NCI-H146 treated with DMSO at 0.1 percent for 48 hours (cell line): Measurements from ENCODE around the gene ARHGAP24.
"Not testable (repeated sequence)": the region's sequence is repeated elsewhere in the genome, so short reads cannot be mapped to it uniquely, and the experiment has no call there.

ENCODE experiments used
- DNase-seq: peaks from one replicate; lab custom pipeline; 2025; ENCODE audit not compliant: unreplicated experiment; lab: John Stamatoyannopoulos, UW

The ARHGAP24 gene

DNA sequence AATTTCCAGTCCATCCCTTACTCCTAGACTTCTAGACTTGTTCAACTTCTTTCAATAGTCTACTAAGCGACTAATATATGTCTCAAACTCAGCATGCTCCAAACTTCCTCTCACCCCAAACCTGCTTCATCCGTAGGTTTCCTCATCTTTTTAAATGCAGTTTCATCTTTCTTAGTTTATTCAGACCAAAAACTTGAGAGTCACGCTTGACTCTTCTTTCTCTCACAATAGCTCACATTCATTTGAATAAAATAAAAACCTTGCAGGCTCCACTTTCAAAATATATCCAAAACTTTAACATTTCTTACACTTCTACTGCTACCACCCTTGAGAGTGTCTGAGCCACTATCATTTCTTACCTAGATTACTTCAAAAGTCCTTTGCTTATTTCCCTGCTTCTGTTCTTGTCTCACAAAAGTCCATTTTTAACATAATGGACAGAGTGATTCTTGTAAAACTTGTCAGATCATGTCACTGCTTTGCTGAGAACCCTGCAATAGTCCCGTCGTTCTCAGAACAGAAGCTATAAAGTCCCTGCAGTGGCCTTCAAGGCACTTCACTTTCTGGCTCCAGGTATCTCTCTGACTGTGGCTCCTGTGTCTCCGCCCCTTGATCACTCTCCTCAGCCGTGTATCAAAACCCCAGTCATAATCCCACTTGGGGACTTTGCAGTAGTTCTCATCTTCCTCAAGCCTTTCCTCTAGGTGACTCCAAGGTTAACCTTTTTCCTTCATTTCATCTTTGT, 167.6 kb downstream of the ARHGAP24 start:
- DNase-seq, result no peak

DNA sequence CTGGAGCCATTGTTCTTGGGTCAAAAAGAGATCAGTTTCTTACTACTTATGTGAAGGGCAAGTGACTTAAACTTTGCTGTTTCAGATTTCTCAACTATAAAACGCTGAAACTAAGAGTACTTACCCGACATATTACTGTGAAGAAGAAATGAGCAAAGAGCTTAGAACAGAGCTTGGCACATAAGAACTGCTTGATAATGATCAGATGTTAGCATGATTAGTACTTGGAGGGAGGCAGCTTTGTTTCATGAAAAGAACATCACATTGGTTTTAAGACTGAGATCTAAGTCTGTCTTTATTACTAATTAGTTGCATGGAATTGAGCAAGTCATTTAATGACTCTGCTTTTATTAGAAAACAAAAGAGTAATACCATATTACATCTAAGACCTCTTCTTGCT, 169.1 kb downstream of the ARHGAP24 start:
- DNase-seq, result no peak

DNA sequence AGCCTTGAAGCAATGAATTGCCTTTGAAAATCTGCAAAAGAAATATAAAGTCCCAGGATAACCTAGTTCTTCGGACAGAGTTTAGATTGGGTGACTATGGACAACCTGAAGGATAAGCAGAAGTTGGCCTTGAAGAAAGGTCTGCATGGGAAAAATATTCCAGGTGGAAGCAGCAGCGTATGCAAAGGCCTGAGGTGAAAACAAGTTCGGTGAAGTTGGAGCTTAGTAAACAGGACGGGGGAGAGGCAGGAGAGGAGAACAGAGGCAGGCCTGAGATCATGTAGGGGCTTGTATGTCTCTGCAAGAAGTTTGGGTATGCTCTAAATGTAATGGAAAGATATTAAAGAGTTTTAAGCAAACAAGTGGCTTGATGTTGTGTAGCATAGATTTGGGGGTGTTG, 176.0 kb downstream of the ARHGAP24 start:
- no peak for DNase-seq

DNA sequence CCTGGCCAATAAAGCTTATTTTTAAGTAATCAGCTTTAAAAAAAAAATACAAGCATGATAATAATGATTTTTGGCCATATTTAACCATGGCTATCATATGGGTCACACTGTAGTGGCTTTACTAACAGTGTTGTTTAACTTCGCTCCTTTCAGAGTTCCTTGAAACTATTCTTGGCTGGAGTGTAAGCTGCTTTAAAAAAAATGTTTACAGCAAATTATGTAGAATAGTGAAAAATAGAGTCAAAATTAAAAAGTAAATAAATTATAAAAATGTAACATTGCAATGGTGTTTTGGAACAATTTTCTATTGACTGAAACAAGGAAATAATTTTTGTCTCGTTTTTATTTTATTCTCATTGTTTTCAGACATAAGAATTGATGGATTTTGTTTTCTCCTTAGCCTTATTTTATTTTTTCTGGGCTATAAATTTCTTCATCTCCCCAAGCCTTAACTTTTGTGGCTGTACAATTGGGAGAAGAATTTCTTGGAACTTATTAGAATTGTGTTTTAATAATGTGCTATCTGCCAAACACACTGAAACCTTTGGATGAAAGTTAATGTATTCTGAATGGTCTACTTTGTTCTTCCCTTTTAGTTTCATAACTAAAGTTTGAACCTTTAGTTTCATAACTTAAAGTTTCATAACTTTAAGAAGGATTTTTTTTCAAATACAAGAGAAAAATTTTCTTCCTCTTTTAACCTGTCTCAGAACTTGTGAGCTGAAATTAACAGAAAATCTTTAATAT, 182.0 kb downstream of the ARHGAP24 start:
- DNase-seq, result no peak

DNA sequence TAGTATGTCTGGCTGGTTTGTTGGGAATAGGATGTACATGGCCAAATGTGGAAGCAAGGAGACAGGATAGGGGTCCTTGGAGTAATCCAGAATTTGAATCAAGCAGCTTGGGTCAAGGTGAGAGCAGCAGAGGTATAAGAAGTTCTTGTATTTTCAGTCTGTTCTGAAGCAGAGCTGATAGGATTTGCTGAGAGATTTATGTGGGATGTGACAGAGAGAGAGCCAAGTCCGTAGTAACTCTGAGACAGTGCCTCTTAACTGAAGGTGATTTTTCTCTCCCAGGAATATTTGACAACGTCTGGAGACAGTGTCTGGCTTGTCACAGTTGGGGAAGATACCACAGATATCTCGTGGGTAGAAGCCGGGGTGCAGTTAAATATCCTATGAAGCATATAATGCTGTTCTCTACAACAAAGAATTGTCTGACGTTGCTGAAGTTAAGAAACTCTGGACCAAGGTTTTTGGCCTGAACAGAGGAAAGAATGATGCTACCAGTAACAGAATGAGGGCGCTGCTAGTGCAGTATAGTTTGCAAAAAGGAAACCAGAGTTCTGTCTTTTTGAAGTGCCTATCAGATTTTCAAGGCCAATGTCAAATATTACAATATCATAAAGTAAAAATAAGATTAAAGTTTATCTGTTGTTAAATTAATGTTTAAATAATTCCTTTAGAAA, 184.0 kb downstream of the ARHGAP24 start:
- DNase-seq, result no peak

DNA sequence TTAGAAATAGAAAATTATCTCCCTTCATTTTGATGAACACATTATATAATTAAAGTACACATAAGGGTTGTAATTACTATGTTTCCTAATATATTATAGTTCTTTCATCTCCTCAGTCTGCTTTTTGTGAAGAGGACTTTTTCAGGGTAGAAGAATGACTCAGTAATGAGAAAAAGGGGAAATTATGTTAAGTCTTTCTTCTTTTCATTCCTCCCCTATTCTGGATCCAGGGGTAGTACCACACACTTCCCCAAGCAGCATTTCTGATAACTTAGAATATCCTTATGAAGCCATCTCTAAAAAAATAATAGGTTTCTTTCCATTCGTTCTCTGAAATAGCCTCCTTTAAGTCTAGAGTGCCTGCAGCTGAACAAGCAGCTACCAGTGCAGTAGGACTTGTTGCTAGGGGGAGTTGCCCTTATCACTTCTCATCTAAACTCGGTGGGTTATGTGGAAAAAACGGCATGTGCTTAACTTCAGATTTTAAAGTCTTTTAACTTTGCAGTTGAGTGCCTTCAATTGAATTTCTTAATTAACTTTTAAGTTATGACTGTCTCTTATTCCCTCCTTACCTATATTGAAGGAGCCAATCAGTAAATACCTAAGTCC, 184.8 kb downstream of the ARHGAP24 start:
- no peak for DNase-seq

DNA sequence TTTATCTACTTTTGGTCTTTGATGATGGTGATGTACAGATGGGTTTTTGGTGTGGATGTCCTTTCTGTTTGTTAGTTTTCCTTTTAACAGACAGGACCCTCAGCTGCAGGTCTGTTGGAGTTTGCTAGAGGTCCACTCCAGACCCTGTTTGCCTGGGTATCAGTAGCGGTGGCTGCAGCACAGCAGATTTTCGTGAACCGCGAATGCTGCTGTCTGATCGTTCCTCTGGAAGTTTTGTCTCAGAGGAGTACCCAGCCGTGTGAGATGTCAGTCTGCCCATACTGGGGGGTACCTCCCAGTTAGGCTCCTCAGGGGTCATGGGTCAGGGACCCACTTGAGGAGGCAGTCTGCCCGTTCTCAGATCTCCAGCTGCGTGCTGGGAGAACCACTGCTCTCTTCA, 191.7 kb downstream of the ARHGAP24 start:
- not testable (repeated sequence) for DNase-seq

DNA sequence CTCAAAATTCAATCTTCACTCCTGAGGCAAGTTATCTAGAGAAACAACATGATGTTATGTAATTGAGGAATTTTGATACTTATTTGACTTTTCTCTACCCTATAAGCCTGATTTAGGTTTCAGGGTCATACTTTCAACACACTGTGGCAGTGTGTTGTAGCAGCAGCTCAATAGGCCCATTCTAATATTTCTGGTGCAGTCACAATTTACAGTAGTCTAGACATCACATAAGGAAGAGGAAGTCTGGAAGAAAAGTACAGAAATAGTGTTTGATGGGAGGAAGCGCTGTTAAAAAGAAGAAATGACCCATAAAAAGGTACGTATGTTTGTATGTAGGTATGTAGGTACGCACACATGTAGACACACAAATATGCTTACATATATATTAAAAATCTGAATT, 194.3 kb downstream of the ARHGAP24 start:
- DNase-seq, result no peak

DNA sequence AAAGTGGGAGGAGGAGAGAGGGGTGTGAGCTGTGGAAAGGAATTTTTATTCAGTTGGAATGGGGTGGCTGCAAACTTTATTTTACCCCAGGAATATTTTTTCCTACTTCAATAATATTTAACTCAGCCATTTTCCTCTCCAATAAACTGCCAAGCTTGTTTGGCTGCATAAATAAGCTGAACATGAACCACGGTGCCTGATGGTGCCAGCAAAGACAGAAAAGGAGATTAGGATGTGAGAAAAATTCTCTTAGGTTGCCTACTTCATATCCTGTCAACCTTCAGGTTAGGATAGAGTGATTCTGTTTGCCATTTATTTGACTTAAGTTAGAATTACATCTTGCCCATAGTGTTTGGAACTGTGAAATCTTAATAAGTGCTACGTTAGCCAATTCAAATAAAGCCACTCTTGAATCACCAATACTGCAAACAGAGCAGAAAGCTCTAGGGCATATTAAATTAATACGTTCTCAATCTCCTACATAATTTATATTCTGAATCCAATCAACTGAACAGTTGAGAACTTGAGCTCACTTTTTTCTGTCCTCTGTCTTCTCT, 195.1 kb downstream of the ARHGAP24 start:
- no peak for DNase-seq

DNA sequence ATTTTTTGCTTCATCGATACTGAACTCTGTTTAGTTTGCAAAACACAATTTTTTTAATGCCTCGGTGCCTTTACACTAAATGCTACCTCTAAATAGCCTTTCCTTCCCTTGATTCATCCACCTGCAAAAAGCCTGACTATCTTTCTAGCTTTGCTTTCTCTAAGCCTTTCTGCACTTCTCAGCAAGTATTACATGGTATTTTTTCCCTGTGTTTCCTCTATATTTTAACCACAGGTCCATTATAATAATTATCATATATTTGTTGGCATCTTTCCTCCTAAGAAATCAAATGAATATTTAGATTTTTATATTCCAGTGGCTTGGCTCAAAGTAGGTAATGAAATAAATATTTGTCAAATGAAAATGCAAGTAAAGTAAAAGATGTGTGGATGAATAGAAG, 196.2 kb downstream of the ARHGAP24 start:
- DNase-seq, result no peak

DNA sequence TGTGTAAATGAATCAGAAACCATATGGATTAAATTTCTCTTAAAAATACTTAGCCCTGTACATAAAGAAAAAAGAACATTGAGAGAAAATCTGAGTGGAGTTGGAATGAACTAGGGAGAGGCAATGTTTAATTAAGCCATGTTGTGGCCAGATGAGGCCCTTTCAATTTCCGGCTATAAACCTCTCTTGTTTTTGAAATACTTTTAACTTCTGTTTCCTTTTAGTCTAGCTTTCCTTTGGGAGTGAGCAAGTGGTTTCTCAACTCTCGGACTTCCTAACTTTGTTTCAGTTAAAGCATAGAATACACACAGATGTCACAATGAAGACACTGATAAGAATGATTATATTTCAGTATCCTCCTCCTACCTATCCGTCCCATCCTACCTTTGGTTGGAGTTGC, 197.2 kb downstream of the ARHGAP24 start:
- DNase-seq, result no peak

DNA sequence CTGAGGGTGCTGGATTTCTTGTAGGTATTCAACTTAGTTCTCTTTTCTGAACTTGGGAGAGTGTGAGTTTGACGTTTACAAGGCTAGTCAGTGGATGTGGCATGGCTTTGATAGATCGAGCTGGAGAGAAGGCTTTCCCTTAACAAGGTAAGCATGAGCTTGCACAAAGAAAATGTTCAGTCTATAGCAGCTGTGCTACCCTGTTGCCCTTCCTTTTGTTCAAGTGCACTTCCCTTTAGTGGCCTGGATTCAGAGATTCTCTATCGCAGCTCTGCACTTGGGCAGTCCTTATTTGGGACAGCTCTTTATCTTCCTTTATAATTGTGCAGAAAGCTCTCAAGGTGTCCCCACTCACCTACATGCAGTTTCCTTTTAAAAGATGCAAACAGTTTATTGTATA, 198.0 kb downstream of the ARHGAP24 start:
- no peak for DNase-seq

DNA sequence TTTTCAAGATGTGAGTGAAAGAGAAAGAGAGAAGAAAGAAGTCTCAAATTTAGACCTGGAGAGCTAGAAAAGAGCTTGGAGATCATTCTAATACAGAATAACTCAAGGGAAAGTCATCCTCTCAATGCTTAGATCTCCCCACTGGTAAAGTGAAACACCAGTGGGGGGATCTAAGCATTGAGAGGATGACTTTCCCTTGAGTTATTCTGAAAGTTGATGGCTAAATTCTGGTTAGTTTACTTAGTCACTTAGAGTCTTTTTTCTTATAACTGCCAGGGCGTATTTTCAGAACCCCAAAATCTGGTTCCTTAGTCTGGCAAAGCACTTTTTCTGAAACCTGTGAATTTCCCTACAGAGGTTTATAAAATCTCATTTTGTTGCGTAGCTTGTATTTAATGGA, 198.6 kb downstream of the ARHGAP24 start:
- DNase-seq, result no peak

DNA sequence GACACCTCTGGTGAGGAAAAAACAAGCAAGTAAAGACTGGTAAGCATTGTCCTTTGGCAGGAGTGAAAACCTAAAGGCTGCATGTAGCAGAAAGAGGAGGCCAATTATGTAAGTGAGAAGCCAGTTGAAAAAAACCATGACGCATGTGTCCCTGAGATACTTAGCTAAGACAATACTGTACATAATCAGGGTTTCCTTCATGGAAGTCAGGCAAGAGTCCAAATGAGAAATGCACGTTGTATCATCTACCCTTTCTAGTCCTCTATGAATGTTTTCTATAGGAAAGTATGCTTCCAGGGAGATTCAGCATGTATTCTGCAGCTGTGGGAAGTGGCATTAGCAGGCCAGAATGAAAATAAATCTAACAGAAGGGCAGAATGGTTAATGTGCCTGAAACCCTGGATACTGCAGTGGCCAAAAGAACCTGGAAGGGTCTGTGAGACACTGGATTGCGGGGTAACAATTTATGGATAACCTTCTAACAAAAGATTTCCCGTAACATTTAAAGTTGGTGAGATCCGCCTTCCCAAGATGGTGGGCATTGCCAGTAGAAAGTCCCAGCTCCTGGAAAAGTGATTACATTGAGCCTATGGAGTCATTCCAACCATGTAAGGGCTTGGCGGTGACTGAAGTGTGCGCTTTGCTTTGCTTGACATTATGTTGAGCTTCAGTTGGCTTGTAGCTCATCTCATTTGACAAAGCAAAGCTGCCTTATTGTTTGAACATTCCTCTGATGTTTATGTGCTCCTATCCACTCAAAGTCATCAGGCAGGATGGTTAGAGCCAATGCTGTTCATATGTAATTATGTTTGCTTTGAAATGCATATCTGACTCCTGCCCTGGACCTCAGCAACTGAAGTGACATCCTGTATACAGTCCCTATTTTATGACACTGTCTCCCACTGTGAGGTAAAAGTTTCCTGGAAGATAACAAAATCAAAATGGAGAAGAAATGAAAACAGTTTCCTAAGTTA, 200.4 kb downstream of the ARHGAP24 start:
- DNase-seq, result no peak

DNA sequence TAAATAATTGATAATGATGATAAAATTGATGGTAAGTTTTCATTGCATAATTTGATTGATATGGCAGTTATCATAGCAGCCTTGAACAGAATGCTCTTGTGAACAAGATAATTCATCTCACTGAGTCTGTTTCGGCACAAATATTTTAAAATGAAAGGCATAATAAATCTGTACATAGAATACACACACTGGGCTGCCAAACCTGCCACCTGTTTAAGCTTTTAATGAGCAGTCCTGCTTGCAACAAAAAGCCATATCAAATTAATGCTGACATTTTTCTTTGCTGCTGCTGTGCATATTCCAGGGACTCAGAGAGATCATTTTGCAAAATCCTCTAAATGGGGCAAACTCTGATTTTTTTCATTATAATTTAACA, 201.1 kb downstream of the ARHGAP24 start:
- DNase-seq, result no peak

DNA sequence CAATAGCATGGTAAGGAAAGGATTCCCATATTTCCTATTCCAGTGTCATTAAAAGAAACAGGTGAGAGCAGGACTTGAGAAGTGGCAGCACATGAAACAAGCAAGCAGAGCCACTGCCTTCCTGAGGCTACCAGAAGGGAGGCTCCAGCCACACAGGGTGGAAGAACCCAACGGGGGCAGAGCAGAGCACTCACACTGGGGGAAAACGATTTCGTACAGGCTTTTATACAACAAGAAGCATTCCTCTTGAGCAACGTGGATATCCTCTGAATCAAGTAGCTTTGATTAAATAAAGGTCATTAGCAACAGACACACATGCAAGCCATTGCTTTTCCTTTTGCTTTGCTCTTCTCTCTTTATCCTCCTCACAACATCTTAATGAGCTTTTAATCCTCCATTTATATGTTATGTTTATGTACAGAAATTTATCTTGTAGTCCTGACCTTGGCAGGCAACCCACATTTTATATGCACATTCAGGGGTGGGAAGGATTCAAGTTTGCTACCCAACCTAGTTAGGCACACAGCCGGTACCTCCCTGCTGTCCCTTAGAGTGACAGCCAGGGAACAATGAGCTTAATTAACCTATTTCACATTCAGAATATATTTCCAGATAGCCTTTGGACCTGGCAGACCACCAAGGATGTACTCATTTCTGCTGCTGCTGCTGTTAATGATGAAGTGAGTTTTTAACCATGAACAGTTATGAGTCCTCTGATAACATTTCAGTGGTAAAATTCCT, 202.1 kb downstream of the ARHGAP24 start:
- DNase-seq, result no peak

DNA sequence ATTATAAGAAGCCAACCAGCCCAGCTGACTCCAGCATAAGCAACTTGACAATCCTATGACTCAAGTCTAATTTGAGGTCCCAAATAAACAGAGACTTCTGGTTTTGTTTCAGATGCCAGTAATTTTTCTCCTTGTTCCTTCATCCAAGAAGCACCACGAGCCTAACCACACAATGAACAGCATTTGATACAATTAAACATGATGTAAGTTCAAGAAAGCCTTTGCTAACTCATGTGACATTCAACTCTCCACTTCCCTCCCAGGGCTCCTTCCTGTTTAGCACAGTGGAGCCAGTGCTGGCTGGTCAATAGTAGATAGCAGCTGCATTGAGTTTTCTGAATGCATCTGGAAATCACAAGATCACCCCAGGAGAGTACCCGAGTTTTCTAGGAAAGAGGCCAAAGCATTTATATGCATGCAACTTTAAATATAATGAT, 206.3 kb downstream of the ARHGAP24 start:
- no peak for DNase-seq

DNA sequence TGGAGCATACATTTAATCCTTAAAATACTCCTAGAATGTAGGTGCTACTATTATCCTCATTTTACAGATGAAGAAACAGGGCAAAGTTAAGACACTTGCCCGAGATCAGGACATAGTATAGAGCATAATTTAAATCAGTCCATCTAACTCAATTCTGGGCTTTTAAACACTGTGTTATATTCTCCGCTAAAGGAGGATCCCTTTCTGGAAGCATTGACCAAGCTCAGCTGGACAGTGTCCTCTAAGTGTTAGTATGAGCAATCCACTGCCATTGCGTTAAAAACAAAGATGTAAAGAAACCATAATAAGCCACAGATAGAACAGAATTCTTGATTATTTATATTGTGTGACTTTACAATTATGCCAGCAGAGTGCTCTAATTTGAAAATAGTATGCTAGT, 207.0 kb downstream of the ARHGAP24 start:
- no peak for DNase-seq

DNA sequence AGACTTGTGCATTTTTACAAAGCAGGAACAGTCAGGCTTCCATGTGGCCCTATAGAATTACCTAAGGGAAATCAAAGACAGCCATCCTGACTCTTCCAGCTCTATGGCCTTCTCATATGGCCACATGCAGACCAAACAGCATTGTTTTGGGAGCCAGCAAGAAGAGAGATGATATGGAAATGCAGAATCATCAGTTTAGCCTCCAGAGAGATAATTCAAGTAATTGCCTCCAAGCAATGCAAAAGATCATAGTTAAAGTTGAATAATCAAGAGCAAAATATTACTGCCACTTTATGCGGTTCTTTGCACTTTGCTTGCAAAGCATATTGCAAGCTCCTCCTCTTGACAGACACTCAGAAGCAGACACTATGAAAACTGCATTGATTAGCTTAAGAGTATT, 207.4 kb downstream of the ARHGAP24 start:
- DNase-seq, result no peak

DNA sequence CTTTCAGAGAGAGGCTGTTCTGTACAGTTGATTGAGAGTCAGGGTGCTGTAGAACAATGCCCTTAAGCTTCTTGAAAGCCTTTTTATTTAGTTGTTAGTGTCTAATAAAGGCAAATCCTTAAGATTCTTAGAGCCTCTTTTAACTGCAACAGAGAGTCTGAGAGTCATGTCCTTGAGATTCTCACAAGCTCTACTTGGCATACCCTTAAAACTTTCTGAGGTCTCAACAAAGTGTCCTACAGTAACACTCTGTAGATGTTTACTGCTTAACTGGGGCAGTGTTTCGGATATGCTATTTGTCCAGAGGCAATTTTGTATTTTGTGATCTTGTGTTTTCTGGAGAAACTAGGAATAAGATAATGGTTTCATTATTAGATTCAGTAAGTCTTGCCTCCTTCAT, 209.7 kb downstream of the ARHGAP24 start:
- DNase-seq, result no peak
